PC-3 (cell line): ENCODE data around the gene EPB41.

Experiments used
- CTCF ChIP-seq: fragments of 300-600 bp; sonication (generic); conservative IDR thresholded peaks from 2 replicates; pipeline ENCODE4 v1.5.1; 2017; ENCODE audit warnings: antibody characterized with exemption, low read depth, mild to moderate bottlenecking, low read length
- EZH2 ChIP-seq: fragments of 300-600 bp; sonication (generic); IDR thresholded peaks from one replicate; pipeline ENCODE4 v1.6.1; 2017; ENCODE audit warnings: antibody characterized with exemption, mild to moderate bottlenecking, low read length; ENCODE audit not compliant: unreplicated experiment
- EZH2phosphoT487 ChIP-seq: fragments of 300-600 bp; sonication (generic); IDR thresholded peaks from 2 replicates; pipeline ENCODE4 v1.6.1; 2018; ENCODE audit warnings: mild to moderate bottlenecking, antibody characterized with exemption, low read length, borderline replicate concordance

GRCh38 chr1:29112705-29113412 lies 198.5 kb downstream of the EPB41 start:
- TF ChIP-seq CTCF (no peak), EZH2 (no peak), EZH2phosphoT487 (no peak)
